Measurements from ENCODE around the gene PLCB1. TPM values are rescaled to one million over a fixed set of nuclear protein-coding genes. Genes with fewer than 3 reads are reported as not detected.
"Not testable (repeated sequence)": the region's sequence is repeated elsewhere in the genome, so short reads cannot be mapped to it uniquely, and the experiment has no call there.

Gene PLCB1
- polyA plus RNA-seq, 3 donors, result 2.5 to 12.7 (median 3.6) TPM

- WGBS, 3 donors, result 90 to 100% (median 97%) methylated on average over 1 of the region's 1 CpG
- no peak overlapping the region for H3K27ac ChIP-seq (ENCODE audit: low read depth, low read length)
These were observed 416.0 kb downstream of the PLCB1 start for GRCh38 chr20:8547968-8548588.

GRCh38 chr20:8549192-8549591, 417.1 kb downstream of the PLCB1 start:
- H3K27ac ChIP-seq (ENCODE audit: low read depth, low read length), result no peak overlapping the region
- 92 to 95% (median 94%) methylated on average over 3 of the region's 3 CpGs for WGBS, 3 donors

- 74 to 89% (median 86%) methylated on average over 1 of the region's 1 CpG for WGBS, 3 donors
- no peak overlapping the region for H3K27ac ChIP-seq (ENCODE audit: low read depth, low read length)
These were observed 425.6 kb downstream of the PLCB1 start for GRCh38 chr20:8557711-8558110.

- 93 to 99% (median 96%) methylated on average over 3 of the region's 3 CpGs for WGBS, 3 donors
- H3K27ac ChIP-seq (ENCODE audit: low read depth, low read length), result no peak overlapping the region
These were observed 430.3 kb downstream of the PLCB1 start for GRCh38 chr20:8562356-8562755.

GRCh38 chr20:8568075-8568474, 436.0 kb downstream of the PLCB1 start:
- H3K27ac ChIP-seq (ENCODE audit: low read depth, low read length), result no peak overlapping the region
- WGBS, 3 donors, result 40 to 72% (median 50%) methylated on average over 2 of the region's 2 CpGs

- H3K27ac ChIP-seq (ENCODE audit: low read depth, low read length), result no peak overlapping the region
These were observed 437.7 kb downstream of the PLCB1 start for GRCh38 chr20:8569766-8570165.

- H3K27ac ChIP-seq (ENCODE audit: low read depth, low read length), result no peak overlapping the region
- WGBS, 3 donors, result 43 to 76% (median 51%) methylated on average over 2 of the region's 2 CpGs
These were observed 439.5 kb downstream of the PLCB1 start for GRCh38 chr20:8571611-8572010.

GRCh38 chr20:8573686-8574085, 441.6 kb downstream of the PLCB1 start:
- H3K27ac ChIP-seq (ENCODE audit: low read depth, low read length), result no peak overlapping the region

GRCh38 chr20:8575114-8575513, 443.0 kb downstream of the PLCB1 start:
- no peak overlapping the region for H3K27ac ChIP-seq (ENCODE audit: low read depth, low read length)
- 87 to 93% (median 92%) methylated on average over 3 of the region's 3 CpGs for WGBS, 3 donors

- 65 to 81% (median 70%) methylated on average over 3 of the region's 3 CpGs for WGBS, 3 donors
- no peak overlapping the region for H3K27ac ChIP-seq (ENCODE audit: low read depth, low read length)
These were observed 446.2 kb downstream of the PLCB1 start for GRCh38 chr20:8578161-8578865.

GRCh38 chr20:8579035-8579434, 447.0 kb downstream of the PLCB1 start:
- H3K27ac ChIP-seq (ENCODE audit: low read depth, low read length), result no peak overlapping the region

GRCh38 chr20:8581446-8582183, 449.5 kb downstream of the PLCB1 start:
- WGBS, 3 donors, result 97 to 98% (median 98%) methylated on average over 3 of the region's 3 CpGs
- no peak overlapping the region for H3K27ac ChIP-seq (ENCODE audit: low read depth, low read length)

More at GRCh38 chr20:8579035-8579434, 447.0 kb downstream of the PLCB1 start:
- 80 to 85% (median 81%) methylated on average over 3 of the region's 3 CpGs for WGBS, 3 donors

GRCh38 chr20:8583012-8583565, 451.0 kb downstream of the PLCB1 start:
- 93 to 97% (median 97%) methylated on average over 1 of the region's 1 CpG for WGBS, 3 donors

GRCh38 chr20:8583566-8584043, 451.5 kb downstream of the PLCB1 start:
- no peak overlapping the region for H3K27ac ChIP-seq (ENCODE audit: low read depth, low read length)
- 75 to 86% (median 79%) methylated on average over 7 of the region's 7 CpGs for WGBS, 3 donors

More at GRCh38 chr20:8583012-8583565, 451.0 kb downstream of the PLCB1 start:
- H3K27ac ChIP-seq (ENCODE audit: low read depth, low read length), result no peak overlapping the region

GRCh38 chr20:8587251-8587650, 455.2 kb downstream of the PLCB1 start:
- 74 to 94% (median 86%) methylated on average over 1 of the region's 1 CpG for WGBS, 3 donors

GRCh38 chr20:8587810-8588209, 455.7 kb downstream of the PLCB1 start:
- H3K27ac ChIP-seq (ENCODE audit: low read depth, low read length), result no peak overlapping the region
- WGBS, 3 donors, result 81 to 91% (median 86%) methylated on average over 3 of the region's 3 CpGs

More at GRCh38 chr20:8587251-8587650, 455.2 kb downstream of the PLCB1 start:
- no peak overlapping the region for H3K27ac ChIP-seq (ENCODE audit: low read depth, low read length)

GRCh38 chr20:8589956-8590355, 457.9 kb downstream of the PLCB1 start:
- no peak overlapping the region for H3K27ac ChIP-seq (ENCODE audit: low read depth, low read length)
- WGBS, 3 donors, result 79 to 88% (median 82%) methylated on average over 4 of the region's 4 CpGs

GRCh38 chr20:8600910-8601541, 469.0 kb downstream of the PLCB1 start:
- 89 to 95% (median 95%) methylated on average over 6 to 9 of the region's 18 CpGs for WGBS, 3 donors
- H3K27ac ChIP-seq (ENCODE audit: low read depth, low read length), result not testable (repeated sequence)

GRCh38 chr20:8601542-8601912, 469.5 kb downstream of the PLCB1 start:
- 89 to 100% (median 95%) methylated on average over 1 of the region's 1 CpG for whole genome bisulfite sequencing, 3 donors
- H3K27ac ChIP-seq (ENCODE audit: low read depth, low read length), result no peak overlapping the region
